GM18526 (cell line): Measurements from ENCODE around the gene SOBP.

ENCODE experiments used
- POLR2A ChIP-seq: IDR thresholded peaks from 3 replicates; pipeline ENCODE4 v1.6.1; 2011; ENCODE audit not compliant: insufficient read length; ENCODE audit errors: extremely low read depth

The SOBP gene

GRCh38 chr6:107579456-107580056, 89.6 kb downstream of the SOBP start:
- TF ChIP-seq POLR2A, result no peak

- TF ChIP-seq POLR2A, result no peak
Measured at GRCh38 chr6:107582086-107582485, 92.2 kb downstream of the SOBP start.

- no peak for TF ChIP-seq POLR2A
Measured at GRCh38 chr6:107584726-107585125, 94.8 kb downstream of the SOBP start.

GRCh38 chr6:107585815-107586435, 96.0 kb downstream of the SOBP start:
- TF ChIP-seq POLR2A, result no peak

GRCh38 chr6:107587451-107587850, 97.5 kb downstream of the SOBP start:
- no peak for TF ChIP-seq POLR2A

- no peak for TF ChIP-seq POLR2A
Measured at GRCh38 chr6:107589199-107589598, 99.3 kb downstream of the SOBP start.

- TF ChIP-seq POLR2A, result no peak
Measured at GRCh38 chr6:107589934-107590333, 100.0 kb downstream of the SOBP start.

GRCh38 chr6:107590378-107590777, 100.5 kb downstream of the SOBP start:
- no peak for TF ChIP-seq POLR2A

- TF ChIP-seq POLR2A, result no peak
Measured at GRCh38 chr6:107591346-107591745, 101.4 kb downstream of the SOBP start.

- no peak for TF ChIP-seq POLR2A
Measured at GRCh38 chr6:107592806-107593205, 102.9 kb downstream of the SOBP start.

- TF ChIP-seq POLR2A, result no peak
Measured at GRCh38 chr6:107594736-107595135, 104.8 kb downstream of the SOBP start.

- TF ChIP-seq POLR2A, result no peak
Measured at GRCh38 chr6:107598091-107598490, 108.2 kb downstream of the SOBP start.

GRCh38 chr6:107599043-107599442, 109.1 kb downstream of the SOBP start:
- TF ChIP-seq POLR2A, result no peak

GRCh38 chr6:107600121-107600520, 110.2 kb downstream of the SOBP start:
- TF ChIP-seq POLR2A, result no peak

GRCh38 chr6:107600936-107601335, 111.0 kb downstream of the SOBP start:
- TF ChIP-seq POLR2A, result no peak

GRCh38 chr6:107601406-107601805, 111.5 kb downstream of the SOBP start:
- TF ChIP-seq POLR2A, result no peak
